Measurements from ENCODE around the gene PRSS35.
"Not testable (repeated sequence)": the region's sequence is repeated elsewhere in the genome, so short reads cannot be mapped to it uniquely, and the experiment has no call there.

The PRSS35 gene

DNA sequence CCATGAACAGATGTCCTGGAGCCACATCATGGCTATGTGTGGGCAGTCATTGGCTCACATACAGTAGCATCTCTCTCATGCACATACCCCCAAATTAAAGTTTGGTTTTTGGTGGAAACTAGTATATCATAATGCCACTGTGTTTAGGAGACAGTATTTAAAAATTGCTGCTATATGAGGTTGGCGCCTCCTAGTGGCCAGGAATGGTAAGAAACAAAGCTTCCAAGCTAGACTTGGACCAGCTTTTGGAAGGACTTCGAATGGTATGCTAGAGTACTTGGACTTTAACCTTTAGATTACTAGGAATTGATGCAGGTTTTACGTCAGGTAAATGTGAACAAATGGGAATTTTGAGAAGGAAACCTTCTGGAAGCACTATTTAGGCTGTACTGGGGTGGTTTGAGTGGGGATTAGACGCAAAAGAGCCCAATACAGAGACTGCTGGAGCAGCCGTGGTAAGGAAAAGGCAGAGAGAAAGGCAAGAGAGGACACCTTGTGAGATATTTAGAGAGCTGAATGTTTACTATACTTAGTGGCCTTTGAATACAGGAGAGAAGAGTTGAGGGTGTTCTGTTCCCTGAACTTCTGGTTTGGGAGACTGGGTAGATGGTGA, 23.8 kb downstream of the PRSS35 start:
- no peaks in the 10 kb centered on the region for H3K79me2 ChIP-seq (ENCODE audit: low read length)
- H3K27me3 ChIP-seq (ENCODE audit: low read depth, low read length): no peaks in the 10 kb centered on the region
- H3K36me3 ChIP-seq (replicated peaks; ENCODE audit: low read depth, low read length): no peaks in the 10 kb centered on the region
- H3K4me3 ChIP-seq (ENCODE audit: low read length): no peak overlapping the region
- TF ChIP-seq, protein P1, sequence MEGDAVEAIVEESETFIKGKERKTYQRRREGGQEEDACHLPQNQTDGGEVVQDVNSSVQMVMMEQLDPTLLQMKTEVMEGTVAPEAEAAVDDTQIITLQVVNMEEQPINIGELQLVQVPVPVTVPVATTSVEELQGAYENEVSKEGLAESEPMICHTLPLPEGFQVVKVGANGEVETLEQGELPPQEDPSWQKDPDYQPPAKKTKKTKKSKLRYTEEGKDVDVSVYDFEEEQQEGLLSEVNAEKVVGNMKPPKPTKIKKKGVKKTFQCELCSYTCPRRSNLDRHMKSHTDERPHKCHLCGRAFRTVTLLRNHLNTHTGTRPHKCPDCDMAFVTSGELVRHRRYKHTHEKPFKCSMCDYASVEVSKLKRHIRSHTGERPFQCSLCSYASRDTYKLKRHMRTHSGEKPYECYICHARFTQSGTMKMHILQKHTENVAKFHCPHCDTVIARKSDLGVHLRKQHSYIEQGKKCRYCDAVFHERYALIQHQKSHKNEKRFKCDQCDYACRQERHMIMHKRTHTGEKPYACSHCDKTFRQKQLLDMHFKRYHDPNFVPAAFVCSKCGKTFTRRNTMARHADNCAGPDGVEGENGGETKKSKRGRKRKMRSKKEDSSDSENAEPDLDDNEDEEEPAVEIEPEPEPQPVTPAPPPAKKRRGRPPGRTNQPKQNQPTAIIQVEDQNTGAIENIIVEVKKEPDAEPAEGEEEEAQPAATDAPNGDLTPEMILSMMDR (IDR thresholded peaks at IDR 0.05; ENCODE audit: low read depth, low read length): peak; percentile 97
- no peak for TF ChIP-seq EZH2phosphoT487 (IDR thresholded peaks at IDR 0.05; ENCODE audit: low read depth)
- no peaks in the 10 kb centered on the region for H4K20me1 ChIP-seq (ENCODE audit: insufficient read depth, low read length)
- H3K27ac ChIP-seq (ENCODE audit: low read length): no peak overlapping the region
- H3K4me2 ChIP-seq (ENCODE audit: low read length): no peak overlapping the region
- no peaks in the 10 kb centered on the region for H3K9me3 ChIP-seq (ENCODE audit: insufficient read depth, low read length)
- H3K4me1 ChIP-seq (ENCODE audit: low read length): no peaks in the 10 kb centered on the region
- H3K9ac ChIP-seq (ENCODE audit: low read length): no peak overlapping the region
- peak overlapping the region; percentile 20; the same call in 1 of the 2 replicates for H2AFZ ChIP-seq (ENCODE audit: low read depth, low read length)

DNA sequence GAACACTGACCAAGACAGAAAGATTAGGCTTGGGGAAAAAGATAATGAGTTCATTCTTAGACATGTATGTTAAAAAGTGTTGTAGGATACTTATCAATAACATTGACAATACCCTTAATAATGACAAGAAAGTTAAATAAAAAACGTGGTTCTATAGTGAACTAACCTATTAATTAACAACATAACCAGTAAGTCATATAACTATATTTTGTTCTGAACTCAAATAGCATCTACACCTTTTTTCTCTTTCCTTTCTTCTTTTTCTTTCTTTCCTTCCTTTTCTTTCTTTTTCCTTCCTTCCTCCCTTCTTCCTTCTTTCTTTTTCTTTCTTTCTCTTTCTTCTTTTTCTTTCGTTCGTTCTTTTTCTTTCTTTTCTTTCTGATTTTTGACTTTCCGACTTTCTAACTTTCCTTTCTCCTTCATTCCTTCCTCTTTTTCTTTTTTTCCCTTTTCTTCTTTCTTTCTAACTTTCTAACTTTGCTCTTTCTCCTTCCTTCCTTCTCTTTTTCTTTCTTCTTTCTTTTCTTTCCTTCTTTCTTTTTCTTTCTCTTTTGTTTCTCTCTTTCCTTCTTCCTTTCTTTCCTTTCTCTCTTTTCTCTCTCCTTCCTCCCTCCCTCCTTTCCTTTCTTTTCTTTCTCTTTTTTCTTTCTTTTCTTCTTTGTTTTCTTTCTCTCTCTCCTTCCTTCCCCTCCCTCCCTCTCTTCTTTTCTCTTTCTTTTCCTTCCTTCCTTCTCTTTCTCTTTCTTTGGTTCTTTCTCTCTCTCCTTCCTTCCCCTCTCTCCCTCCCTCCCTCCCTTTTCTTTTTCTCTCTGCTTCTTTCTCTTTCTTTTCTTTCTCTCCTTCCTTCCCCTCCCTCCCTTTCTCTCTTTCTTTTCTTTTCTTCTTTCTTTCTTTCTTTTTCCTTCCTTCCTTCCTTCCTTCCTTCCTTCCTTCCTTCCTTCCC, 24.6 kb downstream of the PRSS35 start:
- Histone ChIP-seq H3K4me1 (ENCODE audit: low read length) (no peaks in the 10 kb centered on the region), H3K9ac (ENCODE audit: low read length) (no peak overlapping the region), H3K4me2 (ENCODE audit: low read length) (no peak overlapping the region), H3K36me3 (replicated peaks; ENCODE audit: low read depth, low read length) (no peaks in the 10 kb centered on the region), H3K9me3 (ENCODE audit: insufficient read depth, low read length) (no peaks in the 10 kb centered on the region), H3K27me3 (ENCODE audit: low read depth, low read length) (no peaks in the 10 kb centered on the region), H3K27ac (ENCODE audit: low read length) (no peak overlapping the region), H2AFZ (ENCODE audit: low read depth, low read length) (no peak overlapping the region), H4K20me1 (ENCODE audit: insufficient read depth, low read length) (no peaks in the 10 kb centered on the region), H3K4me3 (ENCODE audit: low read length) (no peak overlapping the region), H3K79me2 (ENCODE audit: low read length) (no peaks in the 10 kb centered on the region)
- TF ChIP-seq, protein P1 (IDR thresholded peaks at IDR 0.05; ENCODE audit: low read depth, low read length): no peak
- TF ChIP-seq EZH2phosphoT487 (IDR thresholded peaks at IDR 0.05; ENCODE audit: low read depth): no peak

DNA sequence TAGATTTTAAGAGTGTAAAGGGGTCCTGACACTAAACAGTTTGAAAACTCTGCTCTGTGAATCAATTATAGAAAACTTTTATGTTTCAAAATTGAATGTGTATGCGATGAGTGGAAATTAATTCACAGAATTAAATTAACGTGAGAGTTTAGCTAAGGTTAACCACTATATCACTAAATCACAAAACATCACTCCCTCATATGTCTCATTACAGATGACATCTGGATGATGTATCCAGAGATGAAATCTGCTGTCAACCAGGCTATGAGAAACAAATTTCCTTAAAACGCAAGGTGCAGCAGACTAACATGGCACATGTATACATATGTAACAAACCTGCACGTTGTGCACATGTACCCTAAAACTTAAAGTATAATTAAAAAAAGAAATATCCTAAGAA, 27.3 kb downstream of the PRSS35 start:
- H2AFZ ChIP-seq (ENCODE audit: low read depth, low read length): no peak overlapping the region
- H3K9me3 ChIP-seq (ENCODE audit: insufficient read depth, low read length): no peaks in the 10 kb centered on the region
- no peaks in the 10 kb centered on the region for H3K79me2 ChIP-seq (ENCODE audit: low read length)
- H3K4me2 ChIP-seq (ENCODE audit: low read length): no peak overlapping the region
- H3K36me3 ChIP-seq (replicated peaks; ENCODE audit: low read depth, low read length): no peaks in the 10 kb centered on the region
- no peaks in the 10 kb centered on the region for H3K27me3 ChIP-seq (ENCODE audit: low read depth, low read length)
- no peaks in the 10 kb centered on the region for H3K4me1 ChIP-seq (ENCODE audit: low read length)
- no peaks in the 10 kb centered on the region for H4K20me1 ChIP-seq (ENCODE audit: insufficient read depth, low read length)
- no peak overlapping the region for H3K27ac ChIP-seq (ENCODE audit: low read length)
- no peak for TF ChIP-seq EZH2phosphoT487 (IDR thresholded peaks at IDR 0.05; ENCODE audit: low read depth)
- TF ChIP-seq, protein P1 (IDR thresholded peaks at IDR 0.05; ENCODE audit: low read depth, low read length): no peak
- H3K9ac ChIP-seq (ENCODE audit: low read length): no peak overlapping the region
- H3K4me3 ChIP-seq (ENCODE audit: low read length): no peak overlapping the region

DNA sequence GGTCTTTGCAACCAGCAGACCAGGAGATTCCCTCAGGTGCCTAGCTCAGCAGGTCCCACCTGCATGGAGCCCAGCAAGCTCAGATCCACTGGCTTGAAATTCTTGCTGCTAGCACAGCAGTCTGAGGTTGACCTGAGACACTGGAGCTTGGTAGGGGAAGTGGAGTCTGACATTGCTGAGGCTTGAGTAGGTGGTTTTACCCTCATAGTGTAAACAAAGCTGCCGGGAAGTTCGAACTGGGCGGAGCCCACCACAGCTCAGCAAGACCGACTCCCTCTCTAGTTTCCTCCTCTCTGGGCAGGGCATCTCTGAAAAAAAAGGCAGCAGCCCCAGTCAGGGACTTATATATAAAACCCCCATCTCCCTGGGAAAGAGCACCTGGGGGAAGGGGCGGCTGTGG, 34.3 kb downstream of the PRSS35 start:
- Histone ChIP-seq H2AFZ (ENCODE audit: low read depth, low read length) (no peak overlapping the region), H3K79me2 (ENCODE audit: low read length) (no peaks in the 10 kb centered on the region), H3K4me3 (ENCODE audit: low read length) (no peak overlapping the region), H3K27me3 (ENCODE audit: low read depth, low read length) (no peaks in the 10 kb centered on the region), H3K4me1 (ENCODE audit: low read length) (no peaks in the 10 kb centered on the region), H3K4me2 (ENCODE audit: low read length) (no peak overlapping the region), H3K27ac (ENCODE audit: low read length) (no peak overlapping the region), H3K9me3 (ENCODE audit: insufficient read depth, low read length) (no peaks in the 10 kb centered on the region), H3K9ac (ENCODE audit: low read length) (no peak overlapping the region), H3K36me3 (replicated peaks; ENCODE audit: low read depth, low read length) (no peaks in the 10 kb centered on the region), H4K20me1 (ENCODE audit: insufficient read depth, low read length) (no peaks in the 10 kb centered on the region)
- TF ChIP-seq, protein P1 (IDR thresholded peaks at IDR 0.05; ENCODE audit: low read depth, low read length): no peak
- TF ChIP-seq EZH2phosphoT487 (IDR thresholded peaks at IDR 0.05; ENCODE audit: low read depth): no peak

DNA sequence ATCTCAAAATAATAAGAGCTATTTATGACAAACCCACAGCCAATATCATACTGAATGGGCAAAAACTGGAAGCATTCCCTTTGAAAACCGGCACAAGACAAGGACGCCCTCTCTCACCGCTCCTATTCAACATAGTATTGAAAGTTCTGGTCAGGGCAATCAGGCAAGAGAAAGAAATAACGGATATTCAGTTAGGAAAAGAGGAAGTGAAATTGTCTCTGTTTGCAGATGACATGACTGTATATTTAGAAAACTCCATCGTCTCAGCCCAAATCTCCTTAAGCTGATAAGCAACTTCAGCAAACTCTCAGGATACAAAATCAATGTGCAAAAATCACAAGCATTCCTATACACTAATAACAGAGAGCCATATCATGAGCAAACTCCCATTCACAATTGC, 38.1 kb downstream of the PRSS35 start:
- not testable (repeated sequence) for H3K27me3 ChIP-seq (ENCODE audit: low read depth, low read length); H3K36me3 ChIP-seq (replicated peaks; ENCODE audit: low read depth, low read length); H3K4me1 ChIP-seq (ENCODE audit: low read length); H3K27ac ChIP-seq (ENCODE audit: low read length); H2AFZ ChIP-seq (ENCODE audit: low read depth, low read length); H3K9me3 ChIP-seq (ENCODE audit: insufficient read depth, low read length); H3K9ac ChIP-seq (ENCODE audit: low read length); H3K4me3 ChIP-seq (ENCODE audit: low read length); H3K4me2 ChIP-seq (ENCODE audit: low read length); H4K20me1 ChIP-seq (ENCODE audit: insufficient read depth, low read length); H3K79me2 ChIP-seq (ENCODE audit: low read length)

DNA sequence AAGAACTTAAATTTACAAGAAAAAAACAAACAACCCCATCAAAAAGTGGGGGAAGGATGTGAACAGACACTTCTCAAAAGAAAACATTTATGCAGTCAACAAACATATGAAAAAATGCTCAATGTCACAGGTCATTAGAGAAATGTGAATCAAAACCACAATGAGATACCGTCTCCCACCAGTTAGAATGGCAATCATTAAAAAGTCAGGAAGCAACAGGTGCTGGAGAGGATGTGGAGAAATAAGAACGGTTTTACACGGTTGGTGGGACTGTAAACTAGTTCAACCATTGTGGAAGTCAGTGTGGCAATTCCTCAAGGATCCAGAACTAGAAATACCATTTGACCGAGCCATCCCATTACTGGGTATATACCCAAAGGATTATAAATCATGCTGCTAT, 39.4 kb downstream of the PRSS35 start:
- not testable (repeated sequence) for H3K36me3 ChIP-seq (replicated peaks; ENCODE audit: low read depth, low read length); H3K9me3 ChIP-seq (ENCODE audit: insufficient read depth, low read length); H3K27me3 ChIP-seq (ENCODE audit: low read depth, low read length); H4K20me1 ChIP-seq (ENCODE audit: insufficient read depth, low read length); H3K4me3 ChIP-seq (ENCODE audit: low read length); H2AFZ ChIP-seq (ENCODE audit: low read depth, low read length); H3K4me2 ChIP-seq (ENCODE audit: low read length); H3K9ac ChIP-seq (ENCODE audit: low read length); H3K27ac ChIP-seq (ENCODE audit: low read length); H3K4me1 ChIP-seq (ENCODE audit: low read length); H3K79me2 ChIP-seq (ENCODE audit: low read length)

Measured in OCI-LY3 (cell line).